ENCODE measurements around the gene GALNT18.

GALNT18 gene

DNA sequence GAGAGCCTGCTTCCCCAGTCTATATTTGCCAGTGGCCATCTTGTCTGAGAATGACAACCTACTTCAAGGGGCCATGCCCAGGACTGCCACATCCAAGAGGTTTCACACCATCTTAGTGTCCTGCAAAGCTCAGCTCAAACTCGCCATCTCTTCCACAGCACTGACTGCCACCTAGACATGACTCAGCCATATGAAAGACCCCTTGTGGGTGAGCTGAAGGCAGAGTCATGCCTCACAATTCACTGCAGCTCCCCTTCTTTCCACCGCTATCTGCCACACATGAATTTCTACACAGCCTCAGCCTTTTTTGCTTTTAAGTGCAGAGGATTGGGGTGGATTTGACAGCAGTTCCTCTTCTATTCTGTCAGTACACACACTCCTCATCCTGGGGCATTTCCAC is 127.5 kb downstream of the GALNT18 start:
- DNase-seq (ENCODE audit: low read depth) = no peak

DNA sequence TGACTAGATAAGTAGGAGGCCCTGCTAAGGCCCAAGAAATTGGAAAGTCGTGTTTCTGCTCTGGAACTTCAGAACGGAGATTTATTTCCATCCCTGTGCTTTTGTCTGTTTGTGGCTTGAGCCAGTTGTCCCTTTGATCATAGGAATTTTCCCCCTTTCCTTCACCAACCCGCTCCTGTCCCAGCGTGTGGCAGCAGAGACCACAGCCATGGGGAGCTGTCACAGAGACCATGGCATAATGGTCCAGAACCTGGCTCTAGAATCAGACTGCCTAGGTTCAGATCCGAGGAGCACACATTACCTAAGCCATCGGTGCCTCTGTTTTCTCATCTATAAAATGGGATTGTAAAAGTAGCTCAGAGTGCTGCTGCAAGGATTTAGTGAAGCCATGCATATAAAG is 128.1 kb downstream of the GALNT18 start:
- no peak for DNase-seq (ENCODE audit: low read depth)

DNA sequence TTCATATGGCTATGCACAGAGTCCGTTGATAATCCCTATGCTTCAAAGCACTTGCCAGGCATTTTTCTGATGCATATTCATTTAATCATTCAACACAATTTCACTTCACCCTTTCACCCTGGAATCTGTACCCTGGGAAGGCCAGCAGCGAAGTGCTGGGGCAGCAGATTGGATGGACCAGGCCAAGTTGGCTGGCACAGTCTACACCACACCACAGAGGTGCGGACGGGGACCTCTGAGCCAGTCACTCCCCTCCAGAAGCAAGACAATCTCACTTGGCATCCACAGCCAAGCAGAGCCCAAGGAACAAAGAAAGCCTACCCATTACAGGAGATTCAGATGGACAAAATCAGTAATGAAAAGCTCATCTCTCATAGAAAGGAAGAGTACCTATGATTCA is 130.2 kb downstream of the GALNT18 start:
- no peak for DNase-seq (ENCODE audit: low read depth)

DNA sequence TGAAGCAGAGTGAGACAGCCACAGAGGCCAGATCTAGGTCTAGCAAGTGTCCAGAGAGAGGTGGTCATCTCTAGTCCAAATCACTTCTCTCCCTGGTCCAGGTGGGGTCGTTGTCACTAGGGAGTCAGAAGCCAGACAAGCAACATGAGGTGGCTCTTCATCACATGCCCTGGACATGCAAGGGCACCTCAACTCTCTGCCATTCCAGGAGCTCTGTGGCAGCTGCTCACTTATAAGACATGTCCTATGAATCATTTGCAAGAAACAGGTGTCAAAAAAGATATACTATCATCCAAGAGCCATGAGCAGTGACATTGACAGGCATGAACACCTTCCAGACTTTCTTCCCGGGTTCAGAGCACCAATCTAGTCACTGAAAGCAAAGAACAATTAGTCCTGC is 130.8 kb downstream of the GALNT18 start:
- DNase-seq (ENCODE audit: low read depth) = no peak

DNA sequence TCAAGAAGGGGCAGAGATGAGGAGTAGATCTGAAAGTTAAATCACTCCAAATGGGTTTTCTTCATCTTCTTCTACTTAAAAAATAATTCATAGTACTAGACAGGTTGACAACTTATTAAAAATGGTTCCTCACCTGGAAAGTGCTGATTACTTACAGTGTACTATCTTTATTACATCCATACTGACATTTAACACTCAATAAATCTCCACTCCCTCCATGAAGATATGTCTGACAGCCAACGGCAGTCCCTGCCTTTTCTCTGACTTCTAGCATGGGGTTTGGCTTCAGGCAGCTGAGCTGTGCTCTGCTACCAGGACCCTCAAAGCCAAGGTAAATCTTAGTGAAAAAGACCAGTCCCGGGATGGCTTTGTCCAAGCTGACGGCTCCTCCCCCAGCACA is 135.4 kb downstream of the GALNT18 start:
- DNase-seq (ENCODE audit: low read depth) = no peak

DNA sequence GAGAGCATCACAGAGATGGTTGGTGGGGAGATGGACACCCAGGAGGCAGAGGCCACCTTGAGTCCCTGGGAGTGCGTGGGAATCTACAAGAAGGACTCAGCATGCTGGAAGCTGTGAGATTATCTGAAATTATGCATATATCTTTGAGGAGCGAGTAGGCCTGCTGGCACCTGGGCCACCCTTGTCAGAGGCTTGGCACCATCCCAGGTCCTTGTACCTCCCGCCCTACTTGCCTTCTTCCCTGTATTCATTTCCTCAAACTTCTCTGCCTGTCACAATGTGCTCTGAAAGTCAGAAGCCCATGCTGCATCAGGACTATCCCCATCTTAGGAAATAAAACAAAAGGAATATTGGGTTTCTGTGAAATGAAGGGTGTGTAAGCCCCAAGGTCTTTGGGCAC is 135.8 kb downstream of the GALNT18 start:
- DNase-seq (ENCODE audit: low read depth) = no peak

DNA sequence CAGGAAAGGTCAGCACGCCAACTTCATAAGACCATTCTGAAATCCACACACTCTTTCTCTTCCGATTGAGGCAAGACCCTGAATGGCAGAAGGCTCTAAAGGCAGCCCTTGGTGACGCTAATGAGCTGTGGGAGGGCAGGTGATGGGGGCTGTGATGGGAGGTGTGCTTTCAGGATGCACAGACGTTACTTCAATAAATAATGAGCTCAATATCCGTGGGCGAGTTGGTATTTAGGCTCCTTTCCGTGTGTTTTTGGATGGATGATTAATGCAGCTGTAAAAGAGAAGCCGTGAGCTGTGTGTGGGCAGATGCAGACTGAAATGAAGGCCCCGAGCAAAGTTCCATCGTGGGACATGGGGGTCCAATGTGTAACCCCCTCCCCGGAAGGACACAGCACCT is 138.2 kb downstream of the GALNT18 start:
- DNase-seq (ENCODE audit: low read depth) = no peak

DNA sequence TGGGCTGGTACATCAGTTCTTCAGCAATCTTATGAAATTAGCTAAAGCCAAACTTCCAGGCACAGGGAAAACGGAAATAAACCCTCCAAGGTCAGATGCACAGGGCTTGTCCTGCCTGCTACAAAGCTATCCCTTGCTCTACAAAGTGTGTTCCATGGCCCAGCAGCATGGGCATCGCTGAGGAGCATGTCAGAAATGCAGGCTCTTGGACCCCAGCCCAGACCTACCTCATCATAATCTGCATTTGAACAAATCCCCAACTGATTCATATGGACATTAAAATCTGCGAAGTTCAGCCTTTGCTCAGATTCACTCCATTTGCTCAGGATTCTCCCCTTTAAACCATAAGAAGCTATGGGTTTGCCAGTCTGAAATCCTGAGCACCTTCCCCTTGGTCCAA is 139.1 kb downstream of the GALNT18 start:
- no peak for DNase-seq (ENCODE audit: low read depth)

DNA sequence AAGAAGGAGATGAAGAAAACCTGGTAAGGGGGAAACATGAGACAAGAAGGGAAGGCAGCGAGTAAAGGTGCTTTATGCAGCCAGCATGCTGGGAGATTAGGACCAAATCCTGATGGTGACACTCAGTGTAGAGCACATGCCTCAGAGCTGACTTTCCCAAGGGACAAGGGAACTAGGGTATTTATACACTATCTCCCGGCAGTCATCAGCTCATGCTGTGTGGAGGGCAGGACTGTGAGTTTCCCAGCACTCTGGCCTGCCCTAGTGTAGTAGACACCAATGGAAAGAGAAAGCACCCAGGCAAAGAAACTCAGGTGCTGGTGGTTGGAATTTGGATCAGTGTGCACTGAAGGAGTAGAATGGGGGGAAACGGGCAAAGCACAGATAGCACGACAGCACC is 140.4 kb downstream of the GALNT18 start:
- no peak for DNase-seq (ENCODE audit: low read depth)

DNA sequence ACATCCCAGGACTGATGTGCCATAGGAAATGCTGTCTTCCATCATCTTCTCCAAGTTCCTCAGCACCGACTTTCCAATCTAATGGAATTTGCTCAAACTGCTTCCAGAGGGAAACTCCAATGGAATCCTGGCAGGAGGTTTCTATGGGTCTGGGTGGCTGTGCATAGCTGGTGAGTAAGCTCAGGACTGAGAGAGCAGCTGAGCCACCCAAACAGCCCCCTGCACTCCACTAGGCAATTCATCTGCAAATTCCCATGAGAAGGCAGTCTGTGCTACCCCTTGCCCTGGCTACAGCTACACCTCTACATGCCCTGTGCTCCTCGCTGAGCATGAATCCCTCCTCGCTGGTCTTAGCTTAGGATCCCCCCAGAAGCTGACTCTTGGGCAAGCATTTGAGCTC is 140.8 kb downstream of the GALNT18 start:
- DNase-seq (ENCODE audit: low read depth) = no peak

DNA sequence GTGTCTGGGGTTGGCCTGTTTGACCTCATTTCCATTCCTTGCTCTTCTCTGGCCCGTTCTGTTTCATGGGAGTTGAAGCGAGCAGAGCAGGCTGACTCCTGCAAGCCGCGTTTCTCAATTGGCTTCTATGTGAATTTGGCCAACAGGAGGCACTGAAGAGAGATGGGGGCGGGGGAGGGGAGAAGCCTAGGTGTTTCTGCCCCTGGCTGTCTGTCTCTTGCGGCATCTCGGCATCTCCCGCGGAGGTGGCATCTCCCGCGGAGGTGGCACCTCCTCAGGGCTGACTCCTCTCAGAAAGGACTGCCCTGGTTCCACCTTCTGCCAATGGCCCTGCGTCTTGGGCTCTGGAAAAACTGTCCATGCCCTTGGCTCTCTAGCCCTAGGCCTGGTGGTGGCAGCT is 143.1 kb downstream of the GALNT18 start:
- DNase-seq (ENCODE audit: low read depth) = no peak

DNA sequence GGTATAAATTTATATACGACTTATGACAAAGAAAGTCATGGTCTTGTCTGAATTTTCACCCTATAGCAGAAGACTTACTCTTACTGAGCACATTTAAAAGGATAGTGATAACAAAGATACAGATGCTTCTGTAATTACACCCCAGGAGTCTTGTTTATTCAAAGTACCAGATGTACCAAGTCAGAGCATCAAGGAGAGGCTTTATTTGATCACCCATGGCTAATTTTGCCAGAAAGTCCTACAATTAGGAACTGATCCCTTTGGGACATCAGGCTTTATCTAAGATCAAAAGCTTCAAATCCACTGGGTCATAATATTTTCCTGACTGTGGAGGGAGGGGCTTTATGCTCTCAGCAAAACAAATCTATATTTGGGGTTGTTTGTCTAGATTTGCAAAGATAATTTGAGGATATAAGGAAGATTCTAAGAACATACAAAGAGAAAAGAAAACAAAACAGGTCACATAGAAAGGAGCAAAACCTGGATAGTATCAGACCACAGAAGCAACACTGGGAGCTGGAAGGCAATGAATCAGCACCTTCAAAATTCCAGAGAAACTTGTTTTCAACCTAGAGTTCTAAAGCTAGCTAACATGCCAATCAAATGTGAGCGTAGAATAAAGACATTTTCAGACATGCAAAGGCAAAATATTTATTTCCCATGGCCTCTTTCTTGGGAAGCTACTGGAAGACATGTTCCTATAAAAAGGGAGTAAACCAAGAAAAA is 143.9 kb downstream of the GALNT18 start:
- DNase-seq (ENCODE audit: low read depth) = no peak

DNA sequence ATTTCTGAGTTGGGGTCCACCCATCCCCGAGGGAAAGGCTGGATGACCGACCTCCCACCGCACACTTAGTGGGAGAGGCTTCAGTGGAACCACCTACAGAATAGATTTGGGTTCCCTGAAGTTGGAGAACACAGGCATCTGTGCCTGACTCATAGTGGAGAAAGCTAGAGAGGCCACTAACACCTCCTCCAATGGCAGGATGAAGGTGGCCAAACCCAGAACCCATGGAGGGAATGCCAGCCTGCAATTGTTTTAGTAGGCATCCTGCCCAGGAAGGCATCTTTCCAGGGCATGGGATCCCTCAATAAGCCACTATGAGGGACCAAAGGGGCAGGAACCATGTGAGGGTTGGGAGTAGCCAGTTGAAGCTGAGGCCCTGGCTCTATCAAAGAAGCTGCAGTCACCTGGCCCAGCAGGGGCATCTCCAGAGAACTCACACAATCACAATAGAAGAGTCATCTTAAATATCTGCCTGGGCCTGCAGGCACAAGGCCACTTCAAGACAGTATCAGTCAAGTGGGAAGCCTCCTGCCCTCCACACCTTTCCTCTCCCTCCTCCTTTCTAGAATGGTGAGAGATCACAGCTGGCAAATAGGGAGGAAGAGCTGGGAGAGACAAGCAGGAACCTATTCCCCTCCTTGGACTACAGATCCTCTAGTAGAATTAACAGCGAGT is 144.7 kb downstream of the GALNT18 start:
- no peak for DNase-seq (ENCODE audit: low read depth)

DNA sequence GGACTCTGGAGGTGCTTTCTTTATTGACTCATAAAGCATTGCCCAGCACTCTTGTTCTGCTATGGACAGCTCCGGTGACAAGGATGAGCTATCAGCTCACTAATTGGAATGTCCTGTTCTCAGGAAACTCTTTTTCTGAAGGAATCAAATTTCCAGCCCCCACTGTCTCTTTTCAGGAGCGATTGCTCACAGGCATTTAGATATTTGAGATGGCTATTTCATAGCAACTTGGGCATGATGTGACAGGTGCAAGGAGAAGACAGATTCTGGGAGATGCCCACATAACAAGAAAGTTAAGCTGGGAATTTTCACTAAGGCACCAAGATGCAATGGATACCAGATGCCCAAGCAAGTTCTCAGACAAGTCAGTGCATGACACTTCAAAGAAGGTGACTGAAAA is 145.3 kb downstream of the GALNT18 start:
- no peak for DNase-seq (ENCODE audit: low read depth)

DNA sequence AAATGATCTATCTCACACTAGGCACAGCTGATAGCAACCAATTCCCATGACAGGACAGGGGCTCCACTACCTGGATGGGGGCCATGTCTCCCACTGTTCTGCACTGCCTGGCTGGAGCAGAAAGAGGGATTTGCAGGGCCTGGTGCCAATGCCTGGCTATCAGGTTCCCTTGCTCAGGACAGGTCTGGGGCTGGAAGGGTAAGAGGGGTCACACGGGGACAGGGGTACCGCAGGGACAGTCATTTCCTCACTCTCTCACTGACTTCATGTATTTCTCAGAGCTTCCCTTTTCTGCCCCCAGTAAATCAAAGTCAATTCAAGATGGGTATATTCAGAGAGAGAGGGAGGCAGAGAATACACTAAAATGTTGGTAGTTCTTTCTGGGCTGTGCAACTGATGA is 149.7 kb downstream of the GALNT18 start:
- DNase-seq (ENCODE audit: low read depth) = no peak

DNA sequence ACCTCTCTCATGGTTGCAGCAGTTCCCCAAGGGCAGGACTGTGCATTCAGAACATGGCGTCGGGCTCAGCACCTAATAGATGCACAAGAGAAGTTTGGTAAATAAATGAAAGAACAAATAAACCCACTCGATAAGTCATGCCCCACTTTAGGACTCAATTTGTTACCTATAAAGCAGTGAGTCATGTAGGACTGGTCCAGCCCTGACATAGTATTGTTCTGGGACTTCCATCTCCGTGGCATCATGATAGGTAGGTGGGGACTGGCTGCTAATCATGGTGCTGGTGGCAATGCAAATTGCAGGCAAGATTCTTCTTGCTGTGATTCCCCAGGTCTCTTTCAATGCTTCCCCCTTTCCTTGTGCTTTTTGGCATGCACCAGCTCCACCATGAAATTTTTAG is 150.6 kb downstream of the GALNT18 start:
- no peak for DNase-seq (ENCODE audit: low read depth)

DNA sequence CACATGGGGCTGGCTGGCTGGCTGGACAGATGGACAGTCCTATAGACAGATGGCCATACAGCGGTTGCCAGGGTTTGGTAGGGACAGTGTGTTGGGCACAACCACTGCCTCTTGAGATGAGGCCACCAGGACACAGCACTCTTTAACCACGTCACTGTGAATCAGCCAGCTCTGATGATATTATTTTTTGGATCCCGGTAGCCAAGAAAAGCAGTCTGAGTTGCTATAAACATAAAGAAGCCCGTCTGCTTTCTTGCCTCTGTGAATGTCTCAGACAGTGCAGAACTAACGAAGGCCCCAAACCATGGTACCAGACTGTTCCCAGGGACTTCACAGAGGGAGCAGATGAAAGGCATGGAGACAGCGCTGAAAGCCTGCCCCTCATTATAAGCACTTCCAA is 152.9 kb downstream of the GALNT18 start:
- DNase-seq (ENCODE audit: low read depth) = no peak

DNA sequence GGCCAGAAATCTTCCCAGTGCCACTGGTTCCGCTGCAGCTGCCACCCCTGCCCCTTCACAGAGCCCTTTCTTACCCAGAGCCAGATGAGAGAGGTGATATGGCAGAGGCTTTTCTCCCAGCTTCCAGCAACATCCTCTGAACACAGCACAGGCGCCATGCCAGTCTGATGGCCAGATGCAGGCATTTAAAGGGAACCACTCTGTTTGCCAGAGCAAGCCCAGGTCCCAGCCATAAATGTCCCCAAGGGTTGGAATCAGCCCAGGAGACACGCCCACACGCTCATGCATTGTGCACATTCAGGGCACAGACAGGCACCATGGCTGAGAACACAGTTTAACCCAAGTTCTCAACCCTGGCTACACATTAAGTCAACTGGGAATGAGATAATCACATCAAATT is 154.5 kb downstream of the GALNT18 start:
- no peak for DNase-seq (ENCODE audit: low read depth)

DNA sequence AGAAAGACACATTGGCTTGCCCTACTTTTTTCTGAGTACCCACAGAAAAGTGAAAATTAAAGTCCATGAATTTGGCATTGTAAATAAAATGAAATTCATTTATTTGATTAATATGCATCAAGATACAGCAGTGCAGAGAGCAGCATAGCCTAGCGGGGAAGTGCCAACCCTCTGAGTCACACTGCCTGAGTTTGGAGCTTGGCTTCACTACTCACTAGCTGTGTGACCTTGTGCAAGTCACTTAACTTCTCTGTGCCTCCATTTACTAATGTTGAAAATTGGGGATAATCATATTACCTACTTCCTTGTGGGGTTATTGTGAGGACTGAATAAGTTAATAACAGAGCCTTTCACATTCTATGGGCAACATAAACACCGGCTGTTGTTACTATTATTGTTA is 157.2 kb downstream of the GALNT18 start:
- no peak for DNase-seq (ENCODE audit: low read depth)

DNA sequence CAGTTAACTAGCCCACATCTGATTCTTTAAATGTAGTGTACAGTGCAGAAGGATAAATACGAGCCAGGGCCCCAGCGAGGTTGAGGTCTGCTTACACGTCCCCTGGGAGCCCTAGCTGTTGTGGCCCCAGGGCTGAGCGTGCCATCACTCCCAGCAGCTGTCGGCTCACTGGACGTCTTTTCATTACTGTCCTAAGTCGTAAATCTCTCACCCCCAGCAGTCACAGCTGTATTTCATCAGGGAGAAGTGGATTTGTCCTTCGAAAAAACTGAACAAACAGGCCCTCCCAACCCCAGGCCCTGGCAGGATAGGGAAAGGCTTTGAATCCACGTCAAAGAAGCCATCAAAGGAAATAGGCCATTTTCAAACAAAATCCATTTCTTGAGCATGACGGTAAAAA is 158.4 kb downstream of the GALNT18 start:
- no peak for DNase-seq (ENCODE audit: low read depth)

DNA sequence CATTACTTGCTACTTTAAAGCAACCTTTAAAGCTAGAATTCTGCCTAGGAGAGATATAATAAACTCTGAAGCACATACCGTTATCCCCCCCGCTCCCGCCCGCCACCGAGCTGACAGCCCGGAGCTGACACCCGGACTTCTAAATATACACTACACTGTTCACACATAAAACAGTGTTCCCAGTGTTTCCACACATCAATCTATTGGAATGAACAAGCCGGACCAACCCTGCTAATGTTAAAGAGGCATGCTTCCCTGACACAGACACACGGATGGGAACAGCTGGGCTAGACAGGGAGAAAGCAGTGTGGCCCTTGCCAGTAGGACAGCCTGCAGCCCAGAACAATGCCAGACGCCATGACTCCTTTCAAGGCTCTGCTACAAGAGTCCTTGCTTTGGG is 160.3 kb downstream of the GALNT18 start:
- no peak for DNase-seq (ENCODE audit: low read depth)

DNA sequence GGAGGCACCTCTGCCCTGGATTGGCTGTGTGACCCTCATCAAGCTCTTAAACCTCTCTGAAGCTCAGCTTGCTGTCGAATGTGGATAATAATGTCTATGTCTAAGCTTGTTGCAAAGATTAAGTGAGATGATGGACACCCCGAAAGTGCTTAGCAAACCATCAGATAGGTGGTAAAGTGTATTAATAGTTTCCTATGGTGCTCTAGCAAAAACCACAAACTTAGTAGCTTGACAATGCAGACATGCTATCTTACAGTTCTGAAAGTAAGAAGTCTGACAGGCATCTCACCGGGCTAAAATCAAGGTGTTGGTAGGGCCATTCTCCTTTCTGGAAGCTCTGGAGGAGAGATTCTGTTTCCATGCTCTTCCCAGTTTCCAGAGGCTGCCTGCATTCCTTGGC is 162.2 kb downstream of the GALNT18 start:
- DNase-seq (ENCODE audit: low read depth) = no peak

DNA sequence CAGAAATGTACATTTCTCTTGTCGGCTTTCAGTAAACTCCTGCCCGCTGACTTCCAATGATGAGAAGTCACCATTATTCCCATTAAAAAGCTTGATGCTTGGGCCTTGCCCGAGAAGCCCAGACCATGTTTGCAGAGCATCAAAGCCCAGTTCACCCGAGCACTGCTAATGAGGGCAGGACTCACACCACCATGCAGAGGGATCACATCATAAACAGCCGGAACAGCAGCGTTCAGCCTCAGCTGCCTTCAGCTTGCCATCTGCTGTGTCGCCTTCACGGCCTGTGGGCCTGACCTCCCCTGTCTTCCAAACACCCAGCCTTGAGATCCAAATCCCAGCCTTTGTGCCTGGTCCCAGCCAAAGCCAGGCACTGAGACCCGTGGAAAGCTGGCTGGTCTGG is 163.3 kb downstream of the GALNT18 start:
- no peak for DNase-seq (ENCODE audit: low read depth)

DNA sequence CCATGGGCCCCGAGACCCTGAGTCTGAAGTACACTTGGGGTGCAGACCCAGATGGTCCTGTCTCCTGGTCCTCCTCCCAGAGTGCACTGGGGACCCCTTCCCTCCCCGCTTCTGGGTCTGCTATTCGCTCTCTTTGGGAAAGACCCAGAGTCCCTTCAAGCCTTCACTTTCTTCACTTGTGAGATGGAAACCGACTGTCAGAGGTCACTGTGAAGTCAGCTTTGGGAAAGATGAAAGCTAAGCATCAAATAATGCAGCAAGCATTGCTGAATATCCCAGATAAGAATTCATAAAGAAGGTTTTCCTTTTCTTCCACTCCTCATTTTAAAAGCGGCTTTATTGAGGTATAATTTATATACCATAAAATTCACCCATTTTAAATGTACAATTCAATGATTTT is 163.8 kb downstream of the GALNT18 start:
- DNase-seq (ENCODE audit: low read depth) = no peak

Data from non-pigmented ciliary epithelial cell (primary cell).